Uterus (tissue), 2 donors: Measurements from ENCODE around the gene ABCC6.

Experiments
- CTCF ChIP-seq, 4 experiments: fragments of 200-600 bp in 2 of 4; fragments of 450-650 bp in 2 of 4; sonication (generic) in 2 of 4; IDR thresholded peaks; one replicate each; pipeline ENCODE4 v1.5.1; 2016 to 2019; ENCODE audit warnings: antibody characterized with exemption in 4 of 4, mild to moderate bottlenecking in 2 of 4, moderate library complexity in 1 of 4
- POLR2A ChIP-seq, 2 donors: fragments of 450-650 bp; IDR thresholded peaks; one replicate each; pipeline ENCODE4 v1.6.1; 2016; ENCODE audit warnings: antibody characterized with exemption in 2 of 2, mild to moderate bottlenecking in 1 of 2, moderate library complexity in 1 of 2

GRCh38 chr16:16149710-16150116, 73.6 kb downstream of the ABCC6 start:
- TF ChIP-seq CTCF (IDR thresholded peaks at IDR 0.05) = no peak
- no peak for TF ChIP-seq POLR2A (IDR thresholded peaks at IDR 0.05)
